ENCODE results near the gene SFXN5.

SFXN5 gene

DNA sequence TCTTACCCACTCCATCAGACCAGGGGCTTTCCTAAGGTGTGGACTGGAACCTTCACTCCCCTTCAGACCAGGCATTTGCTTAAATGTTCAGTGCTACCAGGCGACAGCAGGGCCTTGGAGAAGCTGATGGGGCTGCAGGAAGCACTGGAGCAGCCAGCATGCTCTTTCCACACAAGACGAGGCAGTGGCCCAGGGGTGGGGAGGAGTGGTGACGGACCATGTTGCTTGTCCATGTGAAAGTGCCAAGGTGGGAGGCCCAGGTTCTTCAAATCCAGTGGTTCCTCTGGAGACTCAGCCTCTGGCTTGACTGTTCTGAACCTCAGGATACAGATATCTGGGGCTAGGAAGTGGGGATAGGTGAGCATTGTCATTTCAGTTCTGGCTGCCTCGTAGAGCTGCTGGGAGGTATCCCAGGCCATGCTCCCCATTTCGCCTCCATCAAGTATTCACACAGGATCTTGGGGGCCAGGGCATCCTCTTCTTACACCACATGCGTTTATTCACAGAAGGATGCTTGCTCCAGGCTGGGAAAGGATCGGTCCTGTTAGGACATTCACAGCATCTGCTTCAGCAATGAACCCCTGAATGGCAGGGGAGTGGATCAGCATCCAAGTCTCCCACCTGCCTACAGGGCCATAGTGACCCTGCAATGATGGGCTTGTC lies 62.2 kb downstream of the SFXN5 start:
- no peak for DNase-seq

DNA sequence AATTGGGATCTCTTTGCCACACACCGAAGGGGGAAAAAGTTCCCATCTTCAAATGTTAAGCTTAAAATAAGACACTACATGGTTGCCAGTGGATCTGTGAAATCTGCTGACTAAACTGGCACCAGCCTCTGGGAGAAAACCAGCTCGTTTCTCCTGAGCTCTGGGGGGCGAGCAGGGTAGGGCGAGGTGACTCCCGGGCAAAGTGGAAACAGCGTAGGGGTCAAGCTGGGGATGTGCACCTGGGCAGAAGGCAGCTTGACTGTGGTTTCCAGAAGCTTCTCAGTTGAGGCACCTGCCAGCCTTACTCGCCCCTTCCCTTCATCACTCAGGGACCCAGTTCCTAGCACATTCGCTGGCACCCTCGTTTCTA lies 62.8 kb downstream of the SFXN5 start:
- DNase-seq, result no peak

DNA sequence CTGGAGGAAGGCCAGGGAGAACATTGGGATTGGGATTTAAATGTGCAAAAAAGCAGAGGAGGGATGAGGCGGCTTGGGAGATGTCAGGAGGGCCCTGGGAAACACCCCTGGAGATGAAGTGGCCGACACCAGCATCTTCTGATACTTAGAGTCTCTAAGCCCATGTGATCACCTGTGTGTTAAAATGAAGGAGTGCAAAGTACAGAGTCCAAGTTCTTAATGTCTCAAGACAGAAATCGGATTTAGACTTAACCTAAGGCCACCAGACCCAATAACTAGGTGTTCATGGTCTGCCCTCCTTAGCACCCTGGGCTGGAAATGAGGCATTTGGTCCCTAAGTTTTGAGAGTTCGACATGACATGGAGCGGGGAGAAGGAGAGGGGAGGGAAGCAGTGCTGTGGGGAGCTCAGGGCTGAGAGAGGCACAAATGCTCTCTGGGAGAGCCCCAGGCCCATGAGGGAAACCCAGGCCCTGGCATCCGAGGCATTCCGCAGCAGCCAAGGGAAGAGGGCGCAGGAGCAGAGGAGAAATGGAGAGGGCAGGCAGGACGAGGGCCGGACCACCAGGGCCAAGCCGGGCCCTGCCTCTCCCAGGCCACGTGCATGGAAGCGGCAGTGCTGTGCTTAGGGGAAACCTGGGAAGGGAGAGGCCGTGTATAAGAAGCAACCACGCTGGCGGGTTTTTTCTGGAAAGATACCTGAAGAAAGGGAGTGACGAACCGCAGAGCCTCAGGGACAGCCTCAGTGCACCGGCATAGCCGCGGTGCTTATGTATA lies 63.3 kb downstream of the SFXN5 start:
- no peak for DNase-seq

DNA sequence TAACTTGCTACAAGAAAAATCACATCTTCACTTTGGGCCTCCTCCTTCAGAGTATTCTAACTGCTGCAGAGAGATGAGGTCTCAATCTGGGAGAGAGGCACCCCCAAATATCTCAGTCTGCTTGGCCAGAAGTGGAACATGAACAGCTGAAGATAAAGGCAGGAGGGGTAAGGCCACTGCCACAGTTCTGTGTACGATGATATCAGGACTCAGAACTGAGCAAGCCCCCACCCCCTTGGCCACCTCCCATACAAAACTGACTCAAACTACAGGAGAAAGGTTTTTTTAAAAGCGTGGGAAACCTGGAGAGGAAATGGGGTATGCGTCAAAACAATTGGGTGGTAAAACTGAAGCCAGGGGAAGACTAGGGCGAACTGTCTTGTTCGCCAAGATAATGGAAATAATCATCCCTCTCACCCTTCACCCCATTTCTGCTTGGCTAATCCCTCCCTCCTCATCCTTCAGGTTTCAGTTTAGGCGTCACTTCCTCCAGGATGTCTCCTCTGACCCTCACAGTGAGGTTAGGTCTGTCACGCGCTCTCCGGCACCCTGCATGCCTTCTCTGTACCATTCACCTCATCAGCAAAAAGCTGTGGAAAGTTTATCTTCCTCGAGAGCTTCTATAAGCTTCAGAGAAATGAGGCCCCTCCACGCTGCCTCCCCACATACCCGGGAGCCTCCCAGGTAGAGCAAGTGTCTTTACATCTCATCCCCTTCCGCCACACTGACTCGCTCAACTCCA lies 64.4 kb downstream of the SFXN5 start:
- no peak for DNase-seq

DNA sequence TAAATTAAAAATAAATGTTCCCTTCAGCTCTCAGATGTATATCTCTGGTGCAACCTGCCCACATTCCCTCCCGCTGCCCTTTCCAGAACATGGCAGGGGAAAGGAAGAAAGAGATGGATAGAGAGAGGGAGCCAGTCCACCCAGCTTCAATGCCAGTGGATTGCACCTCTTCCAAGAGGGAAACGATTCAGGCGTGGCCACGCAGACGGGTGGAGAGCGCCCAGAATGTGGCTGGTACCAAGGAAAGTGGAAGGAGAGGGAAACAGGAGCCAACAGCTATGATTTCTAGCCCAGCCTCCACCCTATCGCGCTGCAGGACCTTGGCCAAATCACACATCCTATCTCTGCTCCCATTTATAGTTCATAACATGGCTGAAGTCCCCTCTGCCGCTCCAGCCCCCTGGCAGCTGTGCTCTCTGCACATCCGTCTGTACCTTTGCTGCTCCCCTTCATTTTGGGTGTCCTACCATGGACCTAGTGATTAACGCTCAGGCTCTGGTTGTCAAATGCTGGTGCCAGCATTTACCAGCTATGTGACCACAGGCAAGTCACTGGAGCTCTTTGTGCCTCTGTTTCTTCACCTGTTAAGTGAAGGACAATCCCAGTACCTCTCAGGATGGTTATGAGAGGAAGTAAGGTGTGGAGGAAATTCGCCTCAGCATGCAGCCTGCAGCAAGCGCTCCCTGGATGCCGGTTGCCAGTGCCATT lies 66.5 kb downstream of the SFXN5 start:
- no peak for DNase-seq

DNA sequence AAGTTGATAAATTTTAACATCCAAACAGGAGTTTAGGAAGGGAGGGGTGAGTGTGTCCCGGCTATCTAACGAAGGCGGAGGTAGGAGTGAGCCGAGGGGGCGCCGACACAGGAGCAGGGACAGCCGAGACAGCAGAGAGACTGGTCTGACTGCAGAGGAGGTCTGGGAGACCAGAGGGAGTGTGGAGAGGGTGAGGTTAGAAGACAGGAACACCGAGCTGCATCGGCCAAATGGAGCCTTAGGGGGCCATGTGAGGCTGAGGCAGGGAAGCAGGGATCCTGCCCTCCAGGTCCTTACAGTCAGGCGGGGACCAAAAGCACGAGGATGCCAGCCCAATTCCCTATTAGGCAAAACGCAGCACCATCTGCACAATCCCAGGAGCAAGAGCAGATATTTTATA lies 67.0 kb downstream of the SFXN5 start:
- DNase-seq, result no peak

DNA sequence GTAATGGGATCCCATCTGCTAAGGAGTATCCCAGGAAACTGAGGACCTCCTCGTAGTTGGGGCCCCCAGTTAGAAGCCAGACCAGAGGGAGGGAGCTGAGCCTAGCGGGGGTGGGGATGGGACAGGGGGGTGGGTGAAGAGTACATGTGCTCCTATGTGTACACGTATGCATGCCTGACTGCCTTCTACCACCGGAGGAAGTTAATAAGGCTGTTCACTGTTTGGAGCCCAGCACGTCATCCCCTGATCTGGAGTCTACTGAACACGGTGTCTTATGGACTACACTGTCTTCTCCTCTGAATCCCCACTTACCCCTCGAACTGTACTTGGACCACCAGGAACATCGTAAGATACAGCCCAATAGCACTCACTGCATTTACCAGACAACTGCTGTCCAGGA lies 68.5 kb downstream of the SFXN5 start:
- DNase-seq, result no peak

DNA sequence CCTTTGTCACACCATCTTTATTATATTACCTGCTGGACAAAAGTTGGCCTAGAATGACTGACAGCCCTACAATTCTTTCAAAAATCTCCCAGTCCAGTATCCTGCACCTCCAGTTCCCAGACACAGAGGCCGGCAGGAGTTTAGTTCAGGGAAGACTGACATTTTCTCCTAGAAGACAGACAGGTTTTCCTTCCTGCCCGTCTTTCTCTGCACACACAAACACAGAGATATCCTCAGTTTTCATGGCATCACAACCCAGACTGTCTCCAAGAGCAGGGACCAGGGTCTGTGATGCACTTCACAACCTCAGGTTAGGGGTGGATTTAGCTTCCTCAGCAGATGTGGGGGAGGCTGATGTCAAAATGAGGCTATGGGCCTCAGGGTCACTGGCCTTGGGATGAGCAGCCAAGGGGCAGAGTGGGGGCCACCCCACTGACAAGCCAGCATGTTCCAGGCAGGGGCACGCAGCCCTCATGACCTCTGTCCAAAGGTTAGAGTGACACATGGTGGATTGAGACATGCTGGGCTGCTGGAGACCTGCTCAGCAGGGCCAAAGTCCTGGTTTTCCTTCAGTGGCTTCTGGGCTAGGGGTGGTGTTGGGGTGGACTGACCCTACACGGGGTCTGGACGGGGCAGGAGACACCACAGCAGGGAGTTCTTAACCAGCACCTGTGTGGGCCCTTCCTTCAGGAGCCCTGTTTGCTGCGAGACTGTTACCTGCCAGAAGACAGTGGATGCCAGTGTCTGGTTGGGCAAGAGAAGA lies 70.5 kb downstream of the SFXN5 start:
- no peak for DNase-seq

- peak; percentile 35 for DNase-seq
Measured at GRCh38 chr2:72999729-73000725, 71.5 kb downstream of the SFXN5 start.

GRCh38 chr2:72998724-72999123 lies 72.8 kb downstream of the SFXN5 start:
- DNase-seq, result no peak

- no peak for DNase-seq
Measured at GRCh38 chr2:72998234-72998651, 73.3 kb downstream of the SFXN5 start.

GRCh38 chr2:72996117-72996502 lies 75.4 kb downstream of the SFXN5 start:
- no peak for DNase-seq

DNA sequence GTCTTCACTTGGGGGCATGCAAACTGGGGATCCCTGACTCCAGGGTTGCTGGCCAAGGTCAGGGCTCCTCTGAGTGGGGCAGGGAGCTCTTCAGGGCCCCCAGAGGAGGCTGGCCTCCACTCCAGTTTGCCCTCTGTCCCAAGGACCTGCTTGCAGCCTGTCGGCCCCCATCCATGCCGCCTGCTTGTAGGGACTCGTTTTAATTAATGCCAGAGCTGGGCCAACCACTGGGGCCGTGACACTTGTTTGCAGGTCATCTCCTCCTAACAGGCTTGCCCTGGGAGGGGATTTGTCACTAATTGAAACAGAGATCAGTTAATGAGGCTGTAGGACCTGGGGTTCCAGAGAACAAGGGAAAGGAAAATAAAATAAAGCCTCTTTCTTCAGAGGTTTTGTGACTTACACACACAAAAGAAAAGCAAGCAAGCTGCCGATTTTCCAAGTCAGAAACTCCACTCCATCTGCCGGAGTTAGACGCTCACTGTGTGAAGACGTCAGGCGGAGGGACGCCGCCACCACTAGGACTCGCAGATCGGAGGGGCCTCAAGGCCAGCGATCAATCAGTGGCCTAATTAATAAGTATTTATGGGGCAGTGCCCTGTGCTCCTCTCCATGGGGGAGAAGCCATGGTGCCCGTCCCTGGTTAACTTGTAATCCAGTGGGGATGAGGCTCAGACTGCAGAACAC lies 75.9 kb downstream of the SFXN5 start:
- no peak for DNase-seq

DNA sequence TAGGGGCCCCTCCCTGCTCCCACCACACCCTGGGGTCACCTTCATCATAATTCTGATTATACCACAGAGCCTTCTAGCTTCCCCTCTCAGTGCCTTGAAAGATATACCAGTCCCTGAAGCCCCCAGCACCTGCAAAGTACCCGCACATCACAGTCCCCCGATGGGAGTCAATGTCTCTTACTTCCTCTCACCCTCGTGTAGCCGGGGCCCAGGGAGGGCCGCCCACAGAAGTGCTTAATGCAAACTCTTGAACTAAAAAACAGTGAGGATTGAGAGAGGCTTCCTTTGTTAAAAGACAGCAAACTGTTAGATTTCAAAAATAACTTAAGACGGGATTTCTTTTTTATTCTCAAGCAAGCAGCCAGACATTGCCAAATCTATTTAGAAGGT lies 76.5 kb downstream of the SFXN5 start:
- no peak for DNase-seq

- DNase-seq, result no peak
Measured at GRCh38 chr2:72994282-72994990, 77.1 kb downstream of the SFXN5 start.

GRCh38 chr2:72993933-72994280 lies 77.6 kb downstream of the SFXN5 start:
- no peak for DNase-seq

DNA sequence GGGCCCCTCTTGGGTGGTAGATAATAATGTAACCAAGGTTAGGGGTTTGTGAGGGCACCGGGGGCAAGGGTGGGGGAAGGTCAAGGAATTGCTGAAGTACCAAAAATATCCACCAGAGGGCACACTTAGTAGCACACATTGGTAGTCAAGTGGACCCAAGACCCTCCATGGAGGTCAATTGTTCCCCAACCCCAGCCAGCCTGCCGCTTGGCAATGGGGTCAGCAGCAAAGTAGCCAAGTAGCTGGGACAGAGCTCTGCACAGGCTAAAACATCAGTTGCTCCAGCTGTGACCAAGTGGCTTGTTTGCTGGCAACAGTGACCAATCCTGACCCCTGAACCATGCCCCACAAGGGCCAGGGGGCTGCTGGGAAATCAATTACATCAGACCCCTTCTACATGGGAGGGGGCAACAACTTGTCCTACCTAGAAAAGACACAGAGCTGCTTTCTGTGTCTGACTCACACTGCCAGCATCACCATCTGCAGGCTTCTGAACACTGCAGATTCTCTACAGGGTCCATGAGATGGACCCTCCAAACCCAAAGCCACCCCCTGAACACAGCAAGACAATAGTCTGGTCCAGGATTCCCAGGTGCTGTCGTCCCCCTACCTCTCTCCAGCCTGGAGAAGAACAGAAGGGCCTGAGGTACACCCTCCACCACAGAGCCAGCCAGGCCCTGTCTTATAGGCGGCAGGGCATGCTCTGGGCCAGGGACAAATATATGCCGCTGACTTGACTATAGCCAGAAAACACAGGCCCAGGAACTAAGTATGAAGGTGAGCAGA lies 78.2 kb downstream of the SFXN5 start:
- DNase-seq, result peak; percentile 35

DNA sequence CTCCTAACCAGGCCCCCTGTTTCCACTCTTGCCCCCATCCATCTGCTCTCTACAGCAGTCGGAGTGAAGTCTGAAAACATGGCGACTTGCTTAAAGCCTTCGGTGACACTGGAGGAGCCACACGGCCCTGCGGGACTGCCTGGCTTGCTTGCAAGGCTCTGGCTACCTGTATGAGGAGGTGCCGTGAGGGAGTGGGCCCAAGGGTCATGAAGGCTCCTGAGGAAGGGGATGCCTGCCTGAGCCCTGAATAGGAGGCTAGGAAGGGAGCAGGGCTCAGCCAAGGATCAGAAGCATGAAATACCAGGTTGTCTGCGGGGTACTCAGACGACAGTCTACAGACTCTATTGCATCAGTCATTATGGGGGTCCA lies 78.8 kb downstream of the SFXN5 start:
- no peak for DNase-seq

DNA sequence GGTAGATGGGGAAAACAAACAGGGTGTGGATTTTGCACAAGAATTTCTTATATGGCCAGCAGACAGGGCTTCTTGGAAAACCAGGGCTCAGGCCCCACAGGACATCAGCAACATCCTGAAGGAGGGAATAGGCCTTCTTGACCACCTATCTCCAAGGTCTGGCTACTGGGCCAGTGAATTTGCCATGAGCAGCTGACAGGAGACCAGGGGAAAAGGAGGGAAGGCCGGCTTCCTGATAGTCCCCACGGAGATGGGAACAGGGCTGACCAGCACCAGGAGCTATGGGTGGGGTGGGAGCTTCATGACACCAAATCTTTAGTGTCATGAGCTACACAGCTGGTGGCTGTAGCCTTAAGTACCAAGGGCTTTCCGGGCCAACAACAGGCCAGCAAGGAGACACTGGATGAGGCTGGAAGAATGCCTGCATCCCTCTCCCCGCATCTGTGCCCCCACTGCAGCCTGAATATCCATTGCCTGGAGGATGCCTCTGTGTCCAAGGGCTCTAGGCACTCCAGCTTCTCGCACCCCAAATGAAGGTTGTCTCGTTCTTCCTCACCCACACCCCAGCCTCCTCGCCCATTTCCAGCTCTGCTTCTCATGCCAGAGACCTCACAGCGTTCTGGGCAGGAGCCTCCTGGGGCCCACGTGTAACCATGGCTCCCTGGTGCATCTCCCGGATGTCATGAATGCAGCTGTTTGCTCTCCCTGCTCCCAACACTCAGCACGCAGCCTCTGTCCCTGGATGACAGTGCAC lies 79.4 kb downstream of the SFXN5 start:
- no peak for DNase-seq

Data from EL (cell line).